SK-MEL-5 (cell line): ENCODE data around the gene L1CAM. TPM values are rescaled to one million over a fixed set of nuclear protein-coding genes. Genes with fewer than 3 reads are reported as not detected.

Experiments used
- DNase-seq: peaks from one replicate; pipeline ENCODE4 v3.0.0-alpha.2; 2016; ENCODE audit warnings: low read depth, low spot score
- in situ Hi-C: cut with HindIII; loops from 2 replicates; pipeline ENCODE4 v1.10.0; 2016; ENCODE audit warnings: low sequenced_read_pairs, high pct_unique_total_duplicates, low pct_unique_long_range_greater_than_20kb
- polyA plus RNA-seq, 2 experiments: library from polyadenylated mRNA; depleted of rRNA; stranded (reverse); fragments of >200 nt; gene quantifications; 2 replicates each; pipeline ENCODE4 v1.2.3, GENCODE V29; 2015
- total RNA-seq: library from RNA; depleted of rRNA; stranded (reverse); fragments of >200 nt; shearing (Covaris generic); gene quantifications from 2 replicates; pipeline ENCODE4 v1.2.3, GENCODE V29; 2014; rRNA removed

Gene L1CAM, protein sequence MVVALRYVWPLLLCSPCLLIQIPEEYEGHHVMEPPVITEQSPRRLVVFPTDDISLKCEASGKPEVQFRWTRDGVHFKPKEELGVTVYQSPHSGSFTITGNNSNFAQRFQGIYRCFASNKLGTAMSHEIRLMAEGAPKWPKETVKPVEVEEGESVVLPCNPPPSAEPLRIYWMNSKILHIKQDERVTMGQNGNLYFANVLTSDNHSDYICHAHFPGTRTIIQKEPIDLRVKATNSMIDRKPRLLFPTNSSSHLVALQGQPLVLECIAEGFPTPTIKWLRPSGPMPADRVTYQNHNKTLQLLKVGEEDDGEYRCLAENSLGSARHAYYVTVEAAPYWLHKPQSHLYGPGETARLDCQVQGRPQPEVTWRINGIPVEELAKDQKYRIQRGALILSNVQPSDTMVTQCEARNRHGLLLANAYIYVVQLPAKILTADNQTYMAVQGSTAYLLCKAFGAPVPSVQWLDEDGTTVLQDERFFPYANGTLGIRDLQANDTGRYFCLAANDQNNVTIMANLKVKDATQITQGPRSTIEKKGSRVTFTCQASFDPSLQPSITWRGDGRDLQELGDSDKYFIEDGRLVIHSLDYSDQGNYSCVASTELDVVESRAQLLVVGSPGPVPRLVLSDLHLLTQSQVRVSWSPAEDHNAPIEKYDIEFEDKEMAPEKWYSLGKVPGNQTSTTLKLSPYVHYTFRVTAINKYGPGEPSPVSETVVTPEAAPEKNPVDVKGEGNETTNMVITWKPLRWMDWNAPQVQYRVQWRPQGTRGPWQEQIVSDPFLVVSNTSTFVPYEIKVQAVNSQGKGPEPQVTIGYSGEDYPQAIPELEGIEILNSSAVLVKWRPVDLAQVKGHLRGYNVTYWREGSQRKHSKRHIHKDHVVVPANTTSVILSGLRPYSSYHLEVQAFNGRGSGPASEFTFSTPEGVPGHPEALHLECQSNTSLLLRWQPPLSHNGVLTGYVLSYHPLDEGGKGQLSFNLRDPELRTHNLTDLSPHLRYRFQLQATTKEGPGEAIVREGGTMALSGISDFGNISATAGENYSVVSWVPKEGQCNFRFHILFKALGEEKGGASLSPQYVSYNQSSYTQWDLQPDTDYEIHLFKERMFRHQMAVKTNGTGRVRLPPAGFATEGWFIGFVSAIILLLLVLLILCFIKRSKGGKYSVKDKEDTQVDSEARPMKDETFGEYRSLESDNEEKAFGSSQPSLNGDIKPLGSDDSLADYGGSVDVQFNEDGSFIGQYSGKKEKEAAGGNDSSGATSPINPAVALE
- 58.4 and 78.9 TPM in 2 replicates for total RNA-seq
- polyA plus RNA-seq (2015; cell fraction: cytosol; rRNA removed): 191 and 257 TPM in 2 replicates
- polyA plus RNA-seq (2015; cell fraction: nucleus; rRNA removed): 138 and 147 TPM in 2 replicates

DNA sequence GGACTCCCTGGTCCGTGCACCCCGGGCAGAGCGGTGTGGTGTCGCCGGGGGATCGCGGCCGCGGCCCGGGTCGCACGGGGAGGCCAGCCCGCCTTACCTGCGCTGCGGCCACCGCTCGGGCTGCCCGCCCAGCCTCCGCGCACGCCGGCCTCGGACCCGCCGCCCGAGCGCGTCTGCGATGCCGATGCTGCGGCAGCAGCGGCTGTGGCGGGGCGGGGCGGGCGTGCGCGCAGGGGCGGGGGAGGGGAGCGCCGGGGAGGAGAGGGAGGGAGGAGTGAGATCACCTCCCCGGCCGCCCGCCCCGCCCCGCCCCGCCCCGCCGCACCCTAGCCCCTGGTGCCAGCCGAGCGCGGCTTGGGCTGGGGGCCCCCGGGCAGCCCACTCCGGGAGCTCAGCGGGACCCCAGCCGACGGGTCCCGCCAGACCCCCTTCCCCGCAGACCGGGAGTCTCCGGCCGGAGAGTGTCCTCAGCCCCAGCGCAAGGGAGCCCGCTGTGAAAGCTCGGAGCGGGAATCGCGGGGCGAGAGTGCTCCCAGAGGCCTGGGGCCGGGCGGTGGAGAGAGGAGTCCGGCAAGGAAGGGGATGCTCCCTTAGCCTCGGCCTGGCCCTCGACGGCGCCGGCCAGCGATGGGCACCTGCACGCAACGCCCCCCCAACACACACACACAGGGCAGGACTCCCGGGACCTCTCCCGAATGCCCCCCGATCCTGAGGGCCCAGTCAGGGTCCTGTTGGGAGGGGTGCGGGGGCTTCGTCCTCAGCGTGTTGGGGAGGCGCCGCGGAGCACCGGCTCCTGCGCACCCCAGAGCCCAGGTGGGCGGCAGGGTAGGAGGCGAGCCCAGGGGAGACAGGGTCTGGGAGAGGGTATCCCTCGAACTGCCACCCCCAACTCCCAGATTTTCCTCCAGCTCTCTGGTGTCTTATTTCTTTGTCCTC lies at the start of gene L1CAM:
TSS of gene L1CAM (minus strand) at position 206 of the 936 bp plus-strand sequence. CDS start 10,337 bp downstream, outside the sequence.
- peak; percentile 22 for DNase-seq

DNA sequence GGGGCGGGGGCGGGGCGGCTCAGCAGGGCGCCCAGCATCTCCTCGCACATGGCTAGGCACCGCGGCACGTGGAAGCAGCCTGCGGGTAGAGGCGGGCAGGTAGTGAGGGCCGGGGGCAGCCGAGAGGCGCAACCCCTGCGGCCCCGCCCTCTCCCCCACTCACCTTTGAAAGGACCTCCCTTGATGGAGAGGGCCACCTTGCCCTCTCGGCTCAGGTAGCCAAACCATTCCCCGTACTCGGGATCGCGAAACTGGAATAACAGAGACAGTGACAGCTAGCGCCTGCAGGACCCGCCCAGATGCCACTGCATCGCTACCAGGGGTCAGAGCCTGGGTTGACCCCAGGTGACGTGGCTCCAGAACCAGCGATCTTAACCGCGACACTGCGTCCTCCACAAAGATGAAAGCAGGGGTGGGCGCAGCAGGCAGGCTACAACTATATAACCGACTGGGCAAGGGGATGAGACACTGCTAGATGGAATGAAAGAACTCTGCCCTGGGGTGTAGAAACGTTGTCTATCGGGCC lies 49.4 kb upstream of the L1CAM start:
- in situ Hi-C loops: no loop called here
- DNase-seq: no peak

More for the DNA sequence above, at the start of gene L1CAM:
- in situ Hi-C loops: no loop called here

DNA sequence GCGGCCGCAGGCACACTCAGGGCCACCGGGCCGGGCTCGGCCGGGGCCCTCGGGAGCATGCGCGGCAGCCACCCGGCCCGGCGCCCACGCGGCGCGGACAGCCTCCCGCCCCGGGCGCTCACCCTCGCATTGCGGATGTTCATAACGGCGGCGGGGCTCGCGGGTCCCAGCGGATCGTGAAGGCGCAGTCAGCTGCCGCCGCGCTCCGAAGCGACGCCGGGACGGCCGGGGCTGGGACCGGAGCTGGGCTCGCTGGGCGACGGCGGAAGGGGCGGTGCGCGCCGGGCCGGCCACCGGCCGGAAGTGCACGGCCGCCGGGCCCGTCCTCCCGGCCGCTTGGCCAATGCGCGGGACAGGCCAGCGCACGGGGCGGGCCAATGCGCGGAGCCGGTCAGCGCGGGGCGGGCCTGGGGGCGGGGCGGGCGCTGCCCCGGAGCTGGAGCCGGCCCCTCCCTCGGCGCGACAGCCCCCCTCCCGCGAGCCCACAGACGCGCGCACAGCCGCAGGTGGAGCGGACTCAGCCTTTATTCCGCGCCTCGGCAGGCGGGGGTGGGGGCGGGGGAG lies 48.9 kb upstream of the L1CAM start, which contains the start of gene NAA10:
TSS of gene NAA10 (minus strand) at position 276 of the 564 bp plus-strand sequence. CDS start at position 143, 133 bp downstream.
- DNase-seq: peak; percentile 71
- in situ Hi-C loops: no loop called here

DNA sequence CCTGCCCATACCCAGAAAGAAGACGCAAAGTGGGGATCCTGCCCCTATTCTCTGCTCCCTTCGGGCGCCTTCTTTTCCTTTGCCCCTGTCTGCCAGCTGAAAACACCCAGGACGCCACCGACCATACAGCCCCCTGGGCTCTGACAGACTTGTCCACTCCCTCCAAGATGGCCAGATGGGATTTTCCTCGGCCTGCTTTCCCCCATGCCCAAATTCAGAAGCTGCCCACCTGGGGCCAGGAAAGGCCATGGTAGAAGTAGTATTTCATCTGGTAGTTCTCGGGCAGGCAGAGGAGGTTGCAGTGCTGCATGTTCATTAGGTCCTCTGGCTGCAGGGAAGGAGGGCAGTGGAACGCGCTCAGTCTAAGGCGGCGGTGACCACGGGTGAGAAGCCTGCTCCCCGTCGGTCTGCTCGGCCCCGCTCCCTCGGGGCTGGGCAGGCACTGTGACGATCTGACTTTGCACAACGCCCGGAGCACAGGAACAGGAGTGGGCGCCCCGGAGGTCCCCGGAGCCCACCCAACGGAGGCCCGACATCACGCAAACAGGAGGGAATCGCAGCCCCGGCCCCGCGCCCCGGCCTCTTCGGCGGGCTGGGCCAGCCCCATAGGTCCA lies 48.3 kb upstream of the L1CAM start:
- in situ Hi-C loops: no loop called here

DNA sequence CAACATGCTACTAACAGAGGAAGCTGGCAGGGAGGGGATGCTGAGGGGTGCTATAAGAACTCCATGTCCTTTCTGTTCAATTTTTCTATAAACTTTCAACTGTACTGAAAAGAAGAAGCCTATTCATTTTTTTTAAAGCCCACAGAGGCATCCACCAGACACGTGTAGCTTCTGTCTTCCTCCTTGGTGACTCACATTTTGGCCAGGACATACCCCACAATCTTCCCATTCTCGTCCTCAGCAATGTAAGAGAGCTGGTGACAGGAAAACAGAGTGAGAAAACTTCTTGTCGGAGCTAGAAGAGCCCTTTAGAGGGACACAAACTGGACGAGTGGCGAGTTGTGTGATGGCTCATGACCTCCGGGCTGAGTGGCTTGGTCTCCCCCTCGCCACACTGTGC lies 47.8 kb upstream of the L1CAM start:
- in situ Hi-C loops: no loop called here
- no peak for DNase-seq

More for the DNA sequence above, 48.3 kb upstream of the L1CAM start:
- no peak for DNase-seq

DNA sequence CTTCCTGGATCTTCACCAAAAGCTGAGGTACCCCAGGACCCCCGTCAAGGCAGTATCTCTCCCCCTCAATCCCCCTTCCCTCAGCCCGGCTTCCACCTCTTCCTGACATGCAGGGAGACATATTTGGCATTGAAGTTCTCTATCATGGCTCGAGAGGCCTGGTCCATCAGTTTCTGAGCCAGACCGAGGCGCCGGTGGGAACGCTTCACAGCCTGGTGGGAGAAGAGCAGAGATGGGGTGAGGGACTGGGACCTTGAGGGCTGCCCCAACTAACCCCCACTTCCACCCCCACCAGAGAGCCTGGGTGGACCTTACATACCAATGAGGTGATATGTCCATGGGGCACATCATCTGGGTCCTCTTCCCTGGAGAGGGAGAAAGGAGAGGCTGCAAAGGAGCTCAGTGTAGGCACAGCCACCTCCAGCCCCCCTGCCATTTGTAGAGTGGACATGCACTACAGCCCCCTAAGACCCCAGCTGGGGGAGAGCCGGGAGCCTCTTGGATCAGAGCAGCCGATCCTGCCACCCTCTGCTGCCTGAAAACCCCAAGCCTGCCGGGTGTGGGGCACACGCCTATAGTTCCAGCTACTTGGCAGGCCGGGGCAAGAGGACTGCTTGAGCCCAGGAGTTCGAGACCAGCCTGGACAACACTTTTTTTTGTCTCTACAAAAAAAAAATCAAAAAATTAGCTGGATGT lies 46.4 kb upstream of the L1CAM start:
- in situ Hi-C loops: no loop called here

DNA sequence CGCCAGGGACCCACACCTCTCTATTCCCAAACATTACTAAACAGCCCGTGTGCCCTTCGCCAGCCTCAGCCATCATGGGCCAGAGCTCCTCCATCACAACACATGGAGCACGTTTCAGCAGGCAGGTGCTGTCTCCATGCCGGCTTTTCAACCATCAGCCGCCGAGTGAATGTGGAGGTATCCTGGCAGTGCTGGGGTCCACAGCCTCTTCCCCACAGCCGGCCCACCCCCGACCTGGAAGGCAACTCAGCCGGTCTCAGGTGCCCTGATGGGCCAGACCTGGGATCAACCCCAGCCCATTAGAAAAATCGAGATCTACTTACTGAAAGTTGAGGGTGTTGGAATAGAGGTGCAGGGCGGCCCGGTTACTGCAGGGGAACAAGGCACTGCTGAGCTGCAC lies 45.8 kb upstream of the L1CAM start:
- DNase-seq: no peak
- in situ Hi-C loops: no loop called here

More for the DNA sequence above, 46.4 kb upstream of the L1CAM start:
- DNase-seq: no peak

DNA sequence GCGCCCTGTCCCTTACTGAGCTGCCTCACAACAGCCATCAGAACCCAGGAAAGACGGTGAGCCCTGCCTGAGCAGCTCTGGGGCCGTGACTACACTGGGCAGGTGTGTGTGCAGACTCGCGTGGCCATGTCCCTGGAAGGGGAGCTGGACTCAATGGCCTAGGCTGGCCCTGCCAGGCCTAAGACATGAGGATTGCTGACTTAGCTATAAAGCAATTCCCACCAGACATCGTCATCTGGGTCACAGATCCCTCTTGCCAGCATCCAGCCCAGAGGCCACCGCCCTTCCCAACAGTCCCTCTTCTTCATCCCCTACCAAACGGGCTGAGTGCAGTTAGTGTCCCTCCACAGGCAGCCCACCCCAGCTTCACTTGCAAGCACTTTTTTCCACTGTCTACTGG lies 45.2 kb upstream of the L1CAM start:
- DNase-seq: no peak
- in situ Hi-C loops: no loop called here

DNA sequence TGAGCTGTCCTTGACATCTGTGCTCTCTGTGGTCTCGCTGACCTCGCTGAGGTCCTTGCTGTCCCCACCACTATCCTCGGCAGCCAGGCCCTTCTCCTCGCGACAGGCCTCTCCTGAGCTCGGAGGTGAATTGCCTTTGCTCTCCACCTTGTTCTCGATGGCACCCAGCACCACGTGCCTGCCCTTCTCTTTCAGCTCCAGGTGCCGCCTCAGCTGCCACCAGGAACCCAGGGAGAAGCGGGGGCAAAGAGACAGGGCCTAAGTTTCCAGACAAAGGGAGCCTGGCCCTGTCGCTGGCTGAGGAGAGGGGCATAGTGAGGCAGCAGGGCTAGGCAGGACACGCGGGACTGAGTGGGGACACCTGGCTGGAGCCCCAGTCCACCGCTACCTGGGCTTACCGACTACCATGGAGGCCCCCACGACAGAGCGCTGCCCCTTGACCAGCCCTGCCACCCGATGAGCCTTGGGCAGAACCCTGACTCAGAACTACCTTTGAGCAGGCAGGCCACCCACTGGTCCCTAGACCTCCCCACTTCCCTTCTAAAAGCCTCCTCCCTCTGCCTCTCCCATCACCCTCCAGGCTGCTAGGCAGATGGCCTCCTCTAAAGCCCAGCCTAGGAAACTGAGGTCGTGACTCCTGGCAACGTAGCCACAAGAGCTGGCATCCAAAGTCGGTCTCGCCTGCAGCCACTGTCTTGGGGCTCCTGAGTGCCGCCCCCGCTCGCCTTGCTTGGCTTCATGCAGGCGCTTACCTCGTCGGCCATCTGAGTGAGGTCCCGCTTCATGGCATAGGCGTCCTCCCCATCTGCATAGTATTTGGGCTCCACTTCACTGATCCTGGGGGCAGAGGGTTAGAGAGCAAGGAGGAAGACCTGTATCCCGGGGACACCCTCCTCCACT lies 44.3 kb upstream of the L1CAM start:
- no peak for DNase-seq
- in situ Hi-C loops: no loop called here

DNA sequence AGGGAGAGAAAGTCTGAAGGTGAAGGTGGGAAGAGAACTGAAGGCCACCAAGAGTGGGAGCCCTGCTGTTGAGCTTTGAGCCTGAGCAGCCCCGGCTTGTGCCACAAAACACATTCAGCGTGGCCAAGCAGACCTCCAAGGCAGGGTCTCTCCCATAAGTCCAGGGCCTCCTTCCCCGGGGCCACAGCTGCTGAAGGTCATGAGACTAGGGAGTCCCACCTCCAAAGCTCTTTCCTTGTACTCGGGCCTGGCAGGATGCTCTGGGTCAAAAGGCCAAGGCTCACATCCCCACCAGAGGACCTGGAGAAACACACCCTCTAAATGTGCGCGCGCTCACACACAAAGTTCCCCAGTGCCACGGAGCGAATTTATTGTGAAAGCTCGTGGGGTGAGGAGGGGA lies 43.6 kb upstream of the L1CAM start:
- DNase-seq: no peak
- in situ Hi-C loops: no loop called here

DNA sequence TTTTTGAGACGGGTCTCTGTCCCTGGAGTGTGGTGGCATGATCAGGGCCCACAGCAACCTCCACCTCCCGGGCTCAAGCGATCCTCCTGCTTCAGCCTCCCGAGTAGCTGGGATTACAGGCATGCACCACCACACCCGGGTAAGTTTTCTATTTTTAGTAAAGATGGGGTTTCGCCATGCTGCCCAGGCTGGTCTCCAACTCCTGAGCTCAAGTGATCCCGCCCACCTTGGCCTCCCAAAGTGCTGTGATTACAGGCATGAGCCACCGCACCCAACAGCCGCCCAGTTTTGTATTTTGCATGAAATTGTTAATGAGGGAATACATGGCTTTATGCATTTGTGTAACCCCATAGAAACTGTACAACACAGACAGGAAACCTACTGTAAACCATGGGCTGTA lies 42.9 kb upstream of the L1CAM start:
- in situ Hi-C loops: no loop called here
- no peak for DNase-seq

DNA sequence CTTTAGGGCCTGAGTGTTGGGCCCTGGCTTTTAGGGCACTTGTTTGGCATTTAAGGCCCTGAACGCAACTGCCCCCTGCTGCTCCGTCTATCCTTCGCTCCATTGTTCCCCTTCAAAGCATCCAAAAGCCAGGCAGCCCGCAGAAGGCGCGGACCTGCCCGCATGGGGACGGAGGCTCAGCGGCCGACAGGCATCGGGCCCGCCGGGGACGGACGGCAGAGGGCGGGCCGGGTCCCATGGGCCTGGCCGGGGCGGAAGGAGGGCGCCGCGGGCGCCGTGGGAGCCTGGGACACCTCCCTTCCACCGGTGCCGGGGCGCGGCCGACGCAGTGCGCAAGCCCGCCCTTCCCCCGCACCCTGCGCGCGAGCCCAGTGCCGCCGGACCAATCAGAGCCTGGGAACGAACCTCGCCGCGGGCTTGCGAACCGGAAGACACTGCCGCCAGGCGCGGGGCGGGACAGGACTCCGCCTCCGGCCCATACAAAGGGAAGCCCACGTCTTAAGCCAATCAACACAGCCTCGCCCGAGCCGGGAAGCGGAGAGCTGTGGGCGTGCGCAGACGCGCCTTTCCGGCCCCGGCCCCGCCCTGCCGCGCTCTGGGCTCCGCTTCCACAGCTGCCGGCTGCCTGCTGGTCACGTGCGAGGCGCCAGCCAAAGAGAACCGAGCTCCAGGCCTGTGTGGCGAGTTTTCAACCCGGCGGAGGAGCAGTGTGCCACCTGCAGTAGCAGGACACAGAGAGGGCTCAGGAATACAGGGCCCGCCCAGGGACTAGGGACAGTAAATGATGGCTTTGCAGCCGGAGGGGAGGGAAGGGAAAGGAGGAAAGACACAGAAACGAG lies 42.2 kb upstream of the L1CAM start:
- DNase-seq: peak; percentile 96
- in situ Hi-C loops: no loop called here

DNA sequence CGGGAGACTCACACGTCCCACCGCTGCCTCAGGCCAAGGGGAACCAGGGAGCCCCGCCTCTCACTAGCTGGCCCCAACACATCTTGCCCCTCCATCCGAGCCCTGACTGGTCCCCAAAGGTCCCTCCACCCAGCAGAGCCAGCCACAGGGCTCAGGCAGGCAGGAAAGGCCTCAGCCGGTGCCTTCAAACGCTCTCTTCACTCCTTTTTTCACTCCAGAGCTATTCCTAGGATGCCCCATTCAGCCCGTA lies 41.6 kb upstream of the L1CAM start:
- DNase-seq: no peak
- in situ Hi-C loops: no loop called here
